ENCODE measurements around the gene SLC4A5.

SLC4A5 gene

GRCh38 chr2:74267068-74267467, 76.1 kb downstream of the SLC4A5 start:
- DNase-seq: peak in 4 of 5 experiments; percentile 12 to 91 (median 35)

GRCh38 chr2:74264281-74264680, 78.9 kb downstream of the SLC4A5 start:
- no peak for DNase-seq

- DNase-seq: no peak
Measured at GRCh38 chr2:74262681-74263080, 80.5 kb downstream of the SLC4A5 start.

GRCh38 chr2:74261204-74261864, 81.9 kb downstream of the SLC4A5 start:
- DNase-seq: no peak

GRCh38 chr2:74260495-74260894, 82.7 kb downstream of the SLC4A5 start:
- DNase-seq: no peak

GRCh38 chr2:74259733-74260132, 83.5 kb downstream of the SLC4A5 start:
- no peak for DNase-seq

- no peak for DNase-seq
Measured at GRCh38 chr2:74259191-74259590, 84.0 kb downstream of the SLC4A5 start.

GRCh38 chr2:74255660-74256213, 87.5 kb downstream of the SLC4A5 start:
- DNase-seq: no peak

- DNase-seq: no peak
Measured at GRCh38 chr2:74253971-74254310, 89.3 kb downstream of the SLC4A5 start.

- DNase-seq: no peak
Measured at GRCh38 chr2:74253306-74253970, 89.8 kb downstream of the SLC4A5 start.

- DNase-seq: no peak
Measured at GRCh38 chr2:74252862-74253261, 90.4 kb downstream of the SLC4A5 start.

GRCh38 chr2:74252036-74252435, 91.2 kb downstream of the SLC4A5 start:
- DNase-seq: no peak

- DNase-seq: peak; percentile 19 to 64 (median 34)
Measured at GRCh38 chr2:74250189-74250631, 93.0 kb downstream of the SLC4A5 start.

- no peak for DNase-seq
Measured at GRCh38 chr2:74249406-74250122, 93.7 kb downstream of the SLC4A5 start.

GRCh38 chr2:74246496-74247195, 96.6 kb downstream of the SLC4A5 start:
- no peak for DNase-seq

- no peak for DNase-seq
Measured at GRCh38 chr2:74244286-74244685, 98.9 kb downstream of the SLC4A5 start.

- no peak for DNase-seq
Measured at GRCh38 chr2:74242354-74243071, 100.7 kb downstream of the SLC4A5 start.

- no peak for DNase-seq
Measured at GRCh38 chr2:74239346-74239745, 103.9 kb downstream of the SLC4A5 start.

- DNase-seq: no peak
Measured at GRCh38 chr2:74238879-74239278, 104.3 kb downstream of the SLC4A5 start.

- no peak for DNase-seq
Measured at GRCh38 chr2:74235041-74235440, 108.2 kb downstream of the SLC4A5 start.

- DNase-seq: no peak
Measured at GRCh38 chr2:74233648-74234047, 109.6 kb downstream of the SLC4A5 start.

GRCh38 chr2:74232426-74232825, 110.8 kb downstream of the SLC4A5 start:
- DNase-seq: no peak

Data from T-helper 2 cell (primary cell).